ENCODE data around the gene FBXW5.
A peak's percentile ranks its signal among the peaks of the same experiment; 100 is the strongest.

Gene FBXW5

GRCh38 chr9:136944519-136945332 lies at the start of gene FBXW5, which contains the start of gene C8G:
Gene FBXW5 (minus strand): TSS chr9:136944738. CDS start chr9:136944083, 655 bp downstream.
Gene C8G (plus strand): TSS chr9:136945243. CDS start chr9:136945321, 78 bp downstream.
- H3K4me3 ChIP-seq (ENCODE audit: low read length) = peak within 1 kb of the TSS; percentile 84
- TF ChIP-seq ZNF274 (IDR thresholded peaks at IDR 0.05; ENCODE audit: low read depth, low read length) = no peak

- TF ChIP-seq ZNF274 (IDR thresholded peaks at IDR 0.05; ENCODE audit: low read depth, low read length) = no peak
- peak overlapping the region; percentile 80; the same call in 1 of the 2 replicates for H3K4me3 ChIP-seq (ENCODE audit: low read length)
These were observed 48.4 kb upstream of the FBXW5 start for GRCh38 chr9:136992819-136993369.

GRCh38 chr9:136991993-136992818 lies 47.7 kb upstream of the FBXW5 start, which contains the start of gene PAXX:
Gene PAXX (plus strand): TSS chr9:136992422. CDS start chr9:136992444, 22 bp downstream.
- peak within 1 kb of the TSS; percentile 80; the same call in 1 of the 2 replicates for H3K4me3 ChIP-seq (ENCODE audit: low read length)
- TF ChIP-seq ZNF274 (IDR thresholded peaks at IDR 0.05; ENCODE audit: low read depth, low read length) = no peak

- no peak for TF ChIP-seq ZNF274 (IDR thresholded peaks at IDR 0.05; ENCODE audit: low read depth, low read length)
- no peak overlapping the region for H3K4me3 ChIP-seq (ENCODE audit: low read length)
These were observed 45.8 kb upstream of the FBXW5 start for GRCh38 chr9:136990242-136990911.

- no peak for TF ChIP-seq ZNF274 (IDR thresholded peaks at IDR 0.05; ENCODE audit: low read depth, low read length)
- no peak overlapping the region for H3K4me3 ChIP-seq (ENCODE audit: low read length)
These were observed 44.3 kb upstream of the FBXW5 start for GRCh38 chr9:136988872-136989271.

GRCh38 chr9:136985853-136986252 lies 41.3 kb upstream of the FBXW5 start:
- H3K4me3 ChIP-seq (ENCODE audit: low read length) = no peak overlapping the region

GRCh38 chr9:136985027-136985602 lies 40.6 kb upstream of the FBXW5 start:
- no peak for TF ChIP-seq ZNF274 (IDR thresholded peaks at IDR 0.05; ENCODE audit: low read depth, low read length)
- H3K4me3 ChIP-seq (ENCODE audit: low read length) = no peak overlapping the region

More at GRCh38 chr9:136985853-136986252, 41.3 kb upstream of the FBXW5 start:
- no peak for TF ChIP-seq ZNF274 (IDR thresholded peaks at IDR 0.05; ENCODE audit: low read depth, low read length)

GRCh38 chr9:136984464-136985026 lies 40.0 kb upstream of the FBXW5 start:
- no peak overlapping the region for H3K4me3 ChIP-seq (ENCODE audit: low read length)
- no peak for TF ChIP-seq ZNF274 (IDR thresholded peaks at IDR 0.05; ENCODE audit: low read depth, low read length)

GRCh38 chr9:136983656-136984314 lies 39.2 kb upstream of the FBXW5 start:
- TF ChIP-seq ZNF274 (IDR thresholded peaks at IDR 0.05; ENCODE audit: low read depth, low read length) = no peak

GRCh38 chr9:136983167-136983566 lies 38.6 kb upstream of the FBXW5 start:
- no peak overlapping the region for H3K4me3 ChIP-seq (ENCODE audit: low read length)
- TF ChIP-seq ZNF274 (IDR thresholded peaks at IDR 0.05; ENCODE audit: low read depth, low read length) = no peak

More at GRCh38 chr9:136983656-136984314, 39.2 kb upstream of the FBXW5 start:
- no peak overlapping the region for H3K4me3 ChIP-seq (ENCODE audit: low read length)

- H3K4me3 ChIP-seq (ENCODE audit: low read length) = no peak within 1 kb of the TSS
- TF ChIP-seq ZNF274 (IDR thresholded peaks at IDR 0.05; ENCODE audit: low read depth, low read length) = no peak
These were observed 37.9 kb upstream of the FBXW5 start, which contains the start of gene LCNL1 for GRCh38 chr9:136982232-136983051. Gene LCNL1 (plus strand): TSS chr9:136982993. CDS start chr9:136983587, 594 bp downstream.
